SK-N-SH (cell line): ENCODE data around the gene RRP9.

ENCODE experiments used
- CTCF ChIP-seq: fragments of 200-600 bp; sonication (generic); IDR thresholded peaks from 2 replicates; pipeline ENCODE4 v1.6.1; 2017; ENCODE audit warnings: antibody characterized with exemption, mild to moderate bottlenecking, moderate library complexity
- EP300 ChIP-seq, 2 experiments: IDR thresholded peaks; 2 replicates each; pipeline versions ENCODE4 v1.4.0 to v1.6.1; 2012; ENCODE audit warnings: borderline replicate concordance in 1 of 2, low read depth in 1 of 2, low read length in 1 of 2
- FOXJ3 ChIP-seq: sonication (generic); formaldehyde crosslinking; IDR thresholded peaks from 2 replicates; pipeline ENCODE4 v1.5.1; 2020; ENCODE audit warnings: mild to moderate bottlenecking, missing genetic modification reagents
- FOXM1 ChIP-seq: IDR thresholded peaks from 2 replicates; pipeline ENCODE4 v1.4.0; 2012; ENCODE audit warnings: low read depth, mild to moderate bottlenecking
- MEF2A ChIP-seq: IDR thresholded peaks from 2 replicates; pipeline ENCODE4 v1.4.0; 2012; ENCODE audit warnings: low read depth, borderline replicate concordance
- MXI1 ChIP-seq: IDR thresholded peaks from 2 replicates; pipeline ENCODE4 v1.6.1; 2012; ENCODE audit warnings: mild to moderate bottlenecking, low read depth, low read length, improper control_type of control experiment
- NFIC ChIP-seq: IDR thresholded peaks from 2 replicates; pipeline ENCODE4 v1.4.0; 2012; ENCODE audit warnings: borderline replicate concordance
- POLR2AphosphoS5 ChIP-seq: IDR thresholded peaks from 2 replicates; pipeline ENCODE4 v1.6.1; 2012; ENCODE audit warnings: low read depth, low read length
- REST ChIP-seq: IDR thresholded peaks from 2 replicates; pipeline ENCODE4 v1.6.1; 2012; ENCODE audit warnings: mild to moderate bottlenecking, low read depth, low read length, moderate library complexity
- TEAD4 ChIP-seq: IDR thresholded peaks from 2 replicates; pipeline ENCODE4 v1.4.0; 2012; ENCODE audit warnings: mild to moderate bottlenecking, borderline replicate concordance; ENCODE audit not compliant: insufficient read depth

- TF ChIP-seq MEF2A (no peak), FOXJ3 (CRISPR knock-in tag) (no peak), NFIC (no peak), EP300 (IDR thresholded peaks at IDR 0.05; ENCODE audit: borderline replicate concordance in 1 of 2, low read depth in 1 of 2, low read length in 1 of 2) (no peak), CTCF (no peak), POLR2AphosphoS5 (no peak), MXI1 (no peak), FOXM1 (no peak), REST (no peak), TEAD4 (no peak)
These were observed 46.8 kb upstream of the RRP9 start for GRCh38 chr3:51988286-51989146.
